ENCODE results near the gene POU4F2. TPM values are rescaled to one million over a fixed set of nuclear protein-coding genes. Genes with fewer than 3 reads are reported as not detected.

The POU4F2 gene
- total RNA-seq, 1 donor from 2014 or later = 1.8 TPM

GRCh38 chr4:146640465-146641061 is 1.9 kb downstream of the POU4F2 start:
- TF ChIP-seq, protein P1, sequence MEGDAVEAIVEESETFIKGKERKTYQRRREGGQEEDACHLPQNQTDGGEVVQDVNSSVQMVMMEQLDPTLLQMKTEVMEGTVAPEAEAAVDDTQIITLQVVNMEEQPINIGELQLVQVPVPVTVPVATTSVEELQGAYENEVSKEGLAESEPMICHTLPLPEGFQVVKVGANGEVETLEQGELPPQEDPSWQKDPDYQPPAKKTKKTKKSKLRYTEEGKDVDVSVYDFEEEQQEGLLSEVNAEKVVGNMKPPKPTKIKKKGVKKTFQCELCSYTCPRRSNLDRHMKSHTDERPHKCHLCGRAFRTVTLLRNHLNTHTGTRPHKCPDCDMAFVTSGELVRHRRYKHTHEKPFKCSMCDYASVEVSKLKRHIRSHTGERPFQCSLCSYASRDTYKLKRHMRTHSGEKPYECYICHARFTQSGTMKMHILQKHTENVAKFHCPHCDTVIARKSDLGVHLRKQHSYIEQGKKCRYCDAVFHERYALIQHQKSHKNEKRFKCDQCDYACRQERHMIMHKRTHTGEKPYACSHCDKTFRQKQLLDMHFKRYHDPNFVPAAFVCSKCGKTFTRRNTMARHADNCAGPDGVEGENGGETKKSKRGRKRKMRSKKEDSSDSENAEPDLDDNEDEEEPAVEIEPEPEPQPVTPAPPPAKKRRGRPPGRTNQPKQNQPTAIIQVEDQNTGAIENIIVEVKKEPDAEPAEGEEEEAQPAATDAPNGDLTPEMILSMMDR (IDR thresholded peaks at IDR 0.05; ENCODE audit: partially characterized antibody, unreplicated experiment) = no peak

DNA sequence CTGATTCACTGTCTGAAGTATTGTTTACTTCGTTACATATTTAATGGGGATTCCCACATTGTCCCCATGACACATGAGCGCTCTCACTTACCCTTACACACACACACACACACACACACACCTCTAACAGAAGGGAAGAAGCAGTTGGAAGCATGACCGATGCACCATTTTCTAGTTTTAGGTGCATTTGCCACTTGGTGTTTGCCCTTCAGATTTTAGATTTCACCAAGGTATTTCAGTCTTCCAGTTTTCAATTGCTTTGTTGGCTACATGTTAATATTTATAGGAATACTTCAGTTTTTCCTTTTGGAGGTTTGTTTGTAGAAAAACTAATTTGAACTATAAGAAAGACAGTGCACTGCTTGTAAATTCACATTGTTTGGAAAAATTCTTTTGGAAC is 3.1 kb downstream of the POU4F2 start:
- peaks cover 30% of the 10 kb centered on the region for H3K4me1 Mint-ChIP-seq (ENCODE audit: low read depth, unreplicated experiment)
- peaks cover 24% of the 10 kb centered on the region for H3K9me3 Mint-ChIP-seq (ENCODE audit: unreplicated experiment)
- peaks cover 5% of the 10 kb centered on the region for H3K36me3 Mint-ChIP-seq (ENCODE audit: unreplicated experiment)
- H3K27me3 Mint-ChIP-seq (ENCODE audit: unreplicated experiment) = peaks cover 54% of the 10 kb centered on the region
- H3K27ac Mint-ChIP-seq (ENCODE audit: unreplicated experiment) = peak overlapping the region; percentile 40
- H3K4me3 Mint-ChIP-seq (ENCODE audit: unreplicated experiment) = peak overlapping the region; percentile 83
- TF ChIP-seq, protein P1 (IDR thresholded peaks at IDR 0.05; ENCODE audit: partially characterized antibody, unreplicated experiment) = no peak
- no peak for DNase-seq

More at GRCh38 chr4:146640465-146641061, 1.9 kb downstream of the POU4F2 start:
- Mint-ChIP-seq H3K4me1 (ENCODE audit: low read depth, unreplicated experiment) (peaks cover 21% of the 10 kb centered on the region), H3K27me3 (ENCODE audit: unreplicated experiment) (peaks cover 53% of the 10 kb centered on the region), H3K4me3 (ENCODE audit: unreplicated experiment) (peak overlapping the region; percentile 84), H3K27ac (ENCODE audit: unreplicated experiment) (no peak overlapping the region), H3K9me3 (ENCODE audit: unreplicated experiment) (peaks cover 24% of the 10 kb centered on the region), H3K36me3 (ENCODE audit: unreplicated experiment) (peaks cover 5% of the 10 kb centered on the region)
- peak; percentile 38 for DNase-seq

DNA sequence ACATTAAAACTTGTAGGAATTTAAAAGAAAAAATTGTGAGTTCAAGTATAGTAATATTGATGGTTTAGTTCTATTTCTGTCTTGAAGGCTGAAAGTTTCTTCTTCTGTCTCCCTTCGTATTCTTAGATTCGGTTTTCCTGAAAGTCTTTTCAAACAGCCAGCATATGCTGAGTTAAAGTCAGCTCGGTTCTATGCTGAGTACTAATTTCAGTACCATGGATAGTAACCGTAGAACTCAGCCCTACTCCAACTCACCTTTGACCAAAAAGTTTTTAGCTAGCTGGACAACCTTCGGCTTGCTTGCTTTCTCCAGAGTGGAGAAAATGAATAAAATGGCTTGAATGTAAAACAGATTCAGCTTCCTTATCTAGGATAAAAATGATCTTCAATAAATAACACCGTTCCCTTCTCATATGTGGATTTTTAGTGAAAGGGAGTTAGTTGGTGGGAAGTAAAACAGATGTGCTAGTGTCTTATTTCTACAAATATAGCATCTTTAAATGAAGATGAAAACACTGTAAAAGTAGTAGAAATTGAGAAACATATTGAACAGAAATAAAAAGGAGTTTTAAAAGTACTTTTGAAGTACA is 5.2 kb downstream of the POU4F2 start:
- DNase-seq = no peak
- Mint-ChIP-seq H3K9me3 (ENCODE audit: unreplicated experiment) (peaks cover 25% of the 10 kb centered on the region), H3K27me3 (ENCODE audit: unreplicated experiment) (peaks cover 49% of the 10 kb centered on the region), H3K4me3 (ENCODE audit: unreplicated experiment) (no peak overlapping the region), H3K36me3 (ENCODE audit: unreplicated experiment) (peaks cover 5% of the 10 kb centered on the region), H3K27ac (ENCODE audit: unreplicated experiment) (no peak overlapping the region), H3K4me1 (ENCODE audit: low read depth, unreplicated experiment) (peaks cover 33% of the 10 kb centered on the region)
- TF ChIP-seq, protein P1 (IDR thresholded peaks at IDR 0.05; ENCODE audit: partially characterized antibody, unreplicated experiment) = no peak

DNA sequence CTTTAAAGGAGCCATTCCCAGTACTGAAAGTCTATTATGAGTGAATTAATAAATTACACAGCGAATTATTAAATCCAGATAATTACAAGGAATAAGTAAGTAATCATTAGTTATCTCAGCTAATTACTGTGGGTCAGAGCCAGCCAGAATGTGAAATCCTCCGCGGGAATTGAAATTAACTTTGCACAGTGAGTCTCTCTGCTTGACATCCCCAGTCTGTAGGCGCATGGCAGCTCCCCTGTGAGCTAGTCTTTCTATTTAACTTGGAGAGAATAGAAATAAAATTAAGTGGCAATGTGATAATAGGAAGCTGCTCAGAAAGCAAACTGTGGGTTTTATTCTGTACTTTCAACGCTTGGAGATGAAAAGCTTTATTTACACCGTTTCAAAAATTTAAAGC is 7.2 kb downstream of the POU4F2 start:
- Mint-ChIP-seq H3K36me3 (ENCODE audit: unreplicated experiment) (peaks cover 5% of the 10 kb centered on the region), H3K4me3 (ENCODE audit: unreplicated experiment) (peak overlapping the region; percentile 22), H3K4me1 (ENCODE audit: low read depth, unreplicated experiment) (peaks cover 30% of the 10 kb centered on the region), H3K9me3 (ENCODE audit: unreplicated experiment) (peaks cover 24% of the 10 kb centered on the region), H3K27ac (ENCODE audit: unreplicated experiment) (peak overlapping the region; percentile 13), H3K27me3 (ENCODE audit: unreplicated experiment) (peaks cover 42% of the 10 kb centered on the region)
- no peak for DNase-seq
- TF ChIP-seq, protein P1 (IDR thresholded peaks at IDR 0.05; ENCODE audit: partially characterized antibody, unreplicated experiment) = no peak

Data from glutamatergic neuron (in vitro differentiated cells).